Activated naive CD8-positive, alpha-beta T cell treated with anti-CD3 and anti-CD28 coated beads, Interleukin-2, amount 50 U/mL, for 16 hours (primary cell): ENCODE measurements around the gene HDAC5.
"Not testable (repeated sequence)": the region's sequence is repeated elsewhere in the genome, so short reads cannot be mapped to it uniquely, and the experiment has no call there.

Experiments used
- DNase-seq: peaks from one replicate; pipeline ENCODE4 v3.0.0-alpha.2; 2020; ENCODE audit warnings: low read depth, low spot score

The HDAC5 gene

GRCh38 chr17:44133918-44134476 lies 10.6 kb upstream of the HDAC5 start:
- DNase-seq = no peak

DNA sequence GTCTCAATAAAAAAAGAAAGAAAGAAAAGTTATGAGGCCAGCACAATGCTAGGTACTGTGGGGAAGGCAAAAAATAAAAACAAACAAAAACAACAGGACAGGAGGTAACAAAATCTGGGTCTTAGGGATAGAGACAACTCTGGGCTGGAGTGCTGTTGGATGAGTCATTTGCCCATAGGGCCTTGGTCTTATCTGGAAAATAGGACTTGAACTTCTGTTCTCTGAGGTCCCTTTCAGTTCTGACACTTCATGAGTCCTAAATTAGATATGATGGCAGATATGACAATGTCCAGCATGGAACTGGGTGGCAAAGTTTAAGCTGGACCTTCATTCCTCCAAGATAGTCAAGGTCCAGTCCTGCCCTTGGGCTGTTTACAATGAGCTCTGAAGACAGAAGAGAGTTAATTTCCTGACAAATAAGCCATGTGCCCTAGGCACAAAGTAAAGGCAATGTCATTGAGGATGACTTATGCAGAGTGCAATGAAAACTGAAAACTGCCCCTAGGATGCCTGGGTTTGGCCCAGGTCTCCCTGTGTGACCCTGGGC lies 8.9 kb upstream of the HDAC5 start:
- no peak for DNase-seq

- not testable (repeated sequence) for DNase-seq
Observed at GRCh38 chr17:44131372-44131771, 7.9 kb upstream of the HDAC5 start.

- DNase-seq = no peak
Observed at GRCh38 chr17:44130693-44131349, 7.4 kb upstream of the HDAC5 start.

DNA sequence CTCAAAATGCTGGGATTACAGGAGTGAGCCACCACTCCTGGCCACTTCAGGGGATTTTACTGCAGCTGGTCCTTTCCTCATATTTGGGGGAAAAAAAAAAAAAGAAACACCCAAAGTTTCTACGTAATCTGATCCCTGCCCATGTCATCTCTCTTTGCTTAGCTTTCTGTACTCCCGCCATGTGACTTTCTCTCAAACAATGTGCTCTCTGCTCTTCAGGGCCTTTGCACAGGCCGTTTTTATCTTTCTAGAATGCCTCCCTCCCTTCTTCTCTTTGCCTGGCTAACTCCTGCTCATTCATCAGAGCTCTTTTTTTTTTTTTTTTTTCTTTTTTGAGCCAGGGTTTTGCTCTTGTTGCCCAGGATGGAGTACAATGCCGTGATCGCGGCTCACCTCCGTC lies 4.9 kb upstream of the HDAC5 start:
- DNase-seq = no peak

GRCh38 chr17:44124118-44124438 lies 637 bp upstream of the HDAC5 start:
- DNase-seq = no peak

GRCh38 chr17:44122816-44123355 lies 555 bp downstream of the HDAC5 start:
- no peak for DNase-seq

DNA sequence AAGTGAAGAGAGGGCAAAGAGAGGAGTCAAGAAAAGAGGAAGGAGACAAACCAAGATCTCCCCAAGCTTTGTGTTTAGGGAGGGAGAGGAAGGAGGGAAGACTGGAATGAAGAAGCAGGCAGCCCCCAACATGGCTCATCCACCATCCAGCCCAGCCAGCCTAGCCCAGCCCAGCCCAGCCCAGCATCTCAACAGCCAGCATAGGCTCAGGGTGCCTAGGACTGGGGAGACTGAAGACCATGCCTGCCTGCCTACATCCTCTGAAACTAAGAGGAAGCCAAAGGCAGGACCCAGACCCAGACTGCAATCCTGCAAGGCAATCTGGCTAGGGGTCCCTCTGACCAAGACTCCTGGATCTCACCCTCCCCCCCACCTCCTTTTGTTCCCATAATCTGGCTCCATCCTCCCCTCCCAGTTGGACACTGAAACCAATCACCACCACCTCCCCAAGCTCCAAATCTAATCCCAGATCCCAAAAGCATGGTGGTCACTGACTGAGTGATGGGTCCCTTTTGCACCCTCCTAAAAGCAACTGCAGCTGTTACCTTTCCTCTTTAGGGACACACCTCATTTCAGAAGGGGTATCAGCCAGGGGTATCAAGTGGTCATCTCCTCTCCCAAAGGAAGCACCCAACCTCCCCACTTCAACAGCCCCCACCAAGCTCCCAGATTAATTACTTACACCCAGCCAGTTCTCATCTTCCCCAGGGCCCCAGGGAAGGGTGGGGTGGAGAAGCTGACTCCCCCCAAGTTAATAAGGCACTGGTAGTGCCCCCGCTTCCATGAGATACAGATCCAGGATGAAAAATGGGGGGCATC lies 1.2 kb downstream of the HDAC5 start:
- no peak for DNase-seq

GRCh38 chr17:44120851-44121605 lies 2.4 kb downstream of the HDAC5 start:
- no peak for DNase-seq

GRCh38 chr17:44120281-44120680 lies 3.2 kb downstream of the HDAC5 start:
- not testable (repeated sequence) for DNase-seq

DNA sequence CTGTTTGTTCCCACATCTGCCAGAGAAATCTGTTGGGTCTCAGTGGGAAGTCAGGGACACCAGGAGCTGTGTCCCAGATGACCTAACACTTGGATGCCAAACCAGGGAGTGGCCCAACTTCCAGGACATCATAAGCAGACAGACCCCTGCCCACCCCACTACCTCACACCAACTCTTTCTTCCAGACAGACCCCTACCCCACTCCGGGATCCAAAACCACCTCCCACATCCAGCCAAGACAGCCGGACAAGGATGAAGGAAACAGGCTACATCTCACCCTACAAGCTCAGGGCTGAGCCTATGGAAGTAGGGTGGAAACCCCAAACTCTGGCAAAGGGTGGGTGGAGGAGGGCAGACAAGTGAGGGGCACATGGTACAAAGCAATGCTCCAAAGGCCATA lies 3.6 kb downstream of the HDAC5 start:
- DNase-seq = no peak

DNA sequence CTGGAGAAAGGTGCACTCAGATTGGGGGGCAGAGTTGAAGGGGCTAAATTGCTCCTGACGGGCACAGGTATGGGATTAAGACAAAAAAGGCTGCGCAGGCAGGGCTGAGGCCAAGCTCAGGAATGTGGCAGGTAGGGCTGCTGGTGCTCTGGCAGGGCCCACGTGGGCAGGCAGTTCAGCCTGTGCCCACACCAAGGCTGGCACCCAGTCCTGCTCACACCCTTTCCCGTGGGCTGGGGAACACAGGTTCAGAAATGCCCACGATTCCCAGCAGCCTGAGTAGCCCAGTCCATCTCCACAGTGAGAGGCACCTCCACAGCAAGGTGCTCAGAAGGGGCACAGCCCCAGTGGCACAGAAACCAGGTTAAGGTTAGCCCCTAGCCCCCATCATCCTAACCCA lies 4.4 kb downstream of the HDAC5 start:
- DNase-seq = no peak

- DNase-seq = no peak
Observed at GRCh38 chr17:44118427-44119050, 4.9 kb downstream of the HDAC5 start.

GRCh38 chr17:44117351-44117750 lies 6.1 kb downstream of the HDAC5 start:
- DNase-seq = no peak

DNA sequence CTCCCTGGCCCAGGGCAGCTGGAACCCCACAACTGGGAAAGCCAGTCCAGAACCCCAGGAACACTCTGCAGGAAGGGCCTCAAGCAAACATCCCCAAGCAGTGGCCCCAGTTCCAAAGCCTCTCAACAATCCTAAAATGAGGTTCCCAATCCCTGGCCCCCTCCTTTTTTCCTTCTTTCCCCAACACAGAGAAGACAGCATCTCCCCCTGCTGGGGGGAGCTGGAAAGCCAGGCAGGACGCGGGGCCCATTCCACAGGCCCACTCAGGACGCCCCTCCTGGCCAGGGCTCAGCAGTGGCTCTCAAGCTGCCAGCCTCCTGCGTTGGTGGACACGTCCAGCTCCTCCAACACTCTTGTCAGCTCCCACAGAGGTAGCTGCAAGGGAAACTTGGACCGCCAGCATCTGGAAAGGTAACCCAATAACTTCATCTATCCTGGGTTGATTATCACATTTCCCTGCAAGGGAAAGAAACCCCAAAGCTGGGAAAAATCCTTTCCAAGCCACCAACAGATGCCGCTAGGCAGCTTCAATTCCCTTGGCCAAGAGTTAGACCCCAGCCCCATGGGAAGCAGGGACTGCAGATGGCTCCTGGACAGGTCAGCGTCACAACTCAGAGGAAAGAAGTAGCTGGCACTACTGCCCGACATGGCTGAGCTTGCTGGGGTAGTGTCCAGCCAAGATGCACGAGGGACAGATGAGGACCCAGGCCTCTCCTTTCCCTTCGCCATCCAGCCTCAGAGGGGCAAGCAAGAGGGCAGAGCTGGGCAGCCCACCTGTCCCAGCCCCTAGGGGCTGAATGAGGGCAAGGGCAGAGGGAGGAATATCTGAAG lies 7.6 kb downstream of the HDAC5 start:
- no peak for DNase-seq

DNA sequence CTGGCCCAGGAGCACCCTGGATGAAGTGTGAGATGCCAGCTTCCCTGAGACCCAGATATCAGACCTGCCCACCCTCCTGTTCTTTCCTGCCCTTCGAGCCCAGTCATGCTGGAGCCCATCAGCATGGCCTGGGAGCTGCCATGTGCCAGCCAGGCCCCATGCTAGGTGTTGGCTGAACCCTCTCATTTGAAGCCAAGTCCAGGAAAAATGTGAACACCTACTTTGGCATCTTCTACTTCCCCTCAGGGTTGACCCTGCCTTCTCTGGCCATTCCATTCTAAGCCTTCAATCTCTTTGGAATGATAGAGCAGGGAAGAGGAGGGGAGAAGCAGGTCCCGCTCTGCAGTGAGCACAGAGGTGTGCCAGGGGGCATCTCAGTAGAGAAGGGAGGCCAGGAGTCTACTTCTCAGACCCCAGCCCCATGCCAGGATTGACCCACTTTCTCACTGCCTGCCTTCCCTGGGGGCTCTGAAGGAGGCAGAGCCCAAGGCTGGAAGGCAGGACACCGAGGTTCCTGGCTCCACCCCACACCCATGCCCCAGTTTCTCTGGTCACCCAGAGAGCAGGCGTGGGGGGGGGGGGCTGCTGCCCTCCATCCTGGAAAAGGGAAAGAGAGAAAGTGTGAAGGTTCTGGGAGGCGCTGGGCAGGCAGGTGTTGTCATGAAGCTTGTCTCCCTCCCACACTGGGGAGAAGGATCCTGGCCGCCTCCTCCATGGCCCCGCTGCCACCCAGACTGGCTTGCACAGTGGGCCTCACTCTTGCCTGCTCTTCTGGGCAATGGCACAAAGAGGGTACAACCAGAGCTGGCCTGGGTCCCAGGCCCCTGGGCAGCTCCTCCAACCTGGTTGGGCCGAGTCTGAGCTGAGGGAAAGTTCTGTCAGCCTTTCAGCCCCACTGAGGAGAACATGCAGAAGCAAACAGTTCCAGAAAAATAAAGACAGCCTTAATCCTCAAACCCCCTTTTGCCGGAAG lies 9.3 kb downstream of the HDAC5 start:
- DNase-seq = no peak

DNA sequence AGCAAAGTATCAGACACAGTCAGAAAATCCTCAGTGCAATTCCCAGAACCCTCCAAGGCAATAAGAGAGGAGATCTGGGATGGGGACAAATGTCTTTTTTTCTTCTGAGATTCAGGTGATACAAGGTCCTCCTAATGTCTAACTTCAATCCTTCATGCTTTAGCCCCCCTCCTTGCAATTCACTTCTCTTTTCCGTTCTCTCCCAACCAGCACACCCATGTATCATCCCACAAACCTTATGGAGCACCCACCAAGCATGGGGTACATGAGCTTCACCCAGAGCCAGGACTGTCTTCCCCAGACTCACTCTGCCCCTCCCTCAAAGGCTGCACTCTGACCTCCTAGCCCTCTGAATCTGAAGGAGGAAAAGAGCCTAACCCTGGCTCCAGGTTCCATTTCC lies 10.1 kb downstream of the HDAC5 start:
- no peak for DNase-seq

GRCh38 chr17:44112284-44113280 lies 10.9 kb downstream of the HDAC5 start:
- no peak for DNase-seq
